PFSK-1 (cell line): ENCODE data around the gene PLEKHM3.

Experiments
- FOXP2 ChIP-seq: optimal IDR thresholded peaks from 2 replicates; pipeline ENCODE3; 2011; ENCODE audit warnings: borderline replicate concordance, control low read depth, inconsistent platforms; ENCODE audit not compliant: insufficient read depth; ENCODE audit errors: extremely low read length, extremely low read depth
- POLR2AphosphoS5 ChIP-seq: IDR thresholded peaks from 2 replicates; pipeline ENCODE4 v1.6.1; 2012; ENCODE audit warnings: low read depth, mild to moderate bottlenecking, control low read depth, low read length, moderate library complexity
- REST ChIP-seq, 2 experiments: IDR thresholded peaks; 2 replicates each; pipeline versions ENCODE4 v1.6.1 to v1.8.0; 2011 to 2012; ENCODE audit warnings: low read depth in 2 of 2, low read length in 2 of 2, control low read depth in 1 of 2, inconsistent platforms in 1 of 2, mild to moderate bottlenecking in 1 of 2, moderate library complexity in 1 of 2; ENCODE audit not compliant: insufficient read depth in 1 of 2
- SIN3A ChIP-seq: IDR thresholded peaks from 2 replicates; pipeline ENCODE4 v1.6.1; 2012; ENCODE audit warnings: mild to moderate bottlenecking, low read length, moderate library complexity, borderline replicate concordance; ENCODE audit not compliant: insufficient read depth
- TAF1 ChIP-seq: IDR thresholded peaks from 2 replicates; pipeline ENCODE4 v1.6.1; 2012; ENCODE audit warnings: low read length, control low read depth, borderline replicate concordance; ENCODE audit not compliant: insufficient read depth

PLEKHM3 gene

DNA sequence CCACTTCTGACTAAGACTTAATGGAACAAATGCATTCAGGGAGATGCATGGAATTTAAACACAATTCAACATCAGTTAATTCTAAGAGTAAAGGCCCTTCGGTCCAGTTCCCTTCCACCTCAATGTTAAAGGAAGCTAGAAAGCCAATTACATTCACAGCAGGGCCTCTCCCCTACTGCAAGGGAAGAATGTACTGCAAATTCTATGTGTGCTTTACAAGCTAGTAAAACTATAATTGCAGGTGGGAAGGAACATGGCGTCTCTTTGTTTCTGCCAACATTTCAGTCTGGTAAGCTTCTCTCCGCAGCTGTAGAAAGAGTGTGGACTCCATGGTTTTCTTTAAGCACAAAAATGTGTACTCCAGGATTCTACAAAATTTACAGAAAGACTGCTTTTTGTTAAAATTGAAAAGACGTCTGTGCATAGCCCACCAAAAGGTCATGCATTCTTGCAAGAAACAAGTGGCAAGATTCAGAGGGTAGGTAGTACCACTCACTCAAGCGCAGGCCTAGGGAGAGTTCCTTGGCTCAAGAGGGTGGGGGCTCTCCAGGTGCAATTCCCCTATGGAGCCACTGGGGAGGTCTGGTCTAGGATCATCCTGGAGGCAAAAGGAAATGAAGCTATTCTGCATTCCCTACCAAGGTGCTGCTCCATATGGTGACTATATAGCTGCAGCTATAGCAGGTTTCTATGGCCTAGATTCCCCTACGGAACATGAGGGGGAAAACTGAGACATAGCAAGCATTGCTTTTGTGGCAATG, 128.6 kb downstream of the PLEKHM3 start:
- TF ChIP-seq SIN3A: no peak
- no peak for TF ChIP-seq TAF1
- no peak for TF ChIP-seq FOXP2
- no peak for TF ChIP-seq REST (IDR thresholded peaks at IDR 0.05; ENCODE audit: insufficient read depth in 1 of 2, low read depth in 2 of 2, low read length in 2 of 2)
- TF ChIP-seq POLR2AphosphoS5: no peak

DNA sequence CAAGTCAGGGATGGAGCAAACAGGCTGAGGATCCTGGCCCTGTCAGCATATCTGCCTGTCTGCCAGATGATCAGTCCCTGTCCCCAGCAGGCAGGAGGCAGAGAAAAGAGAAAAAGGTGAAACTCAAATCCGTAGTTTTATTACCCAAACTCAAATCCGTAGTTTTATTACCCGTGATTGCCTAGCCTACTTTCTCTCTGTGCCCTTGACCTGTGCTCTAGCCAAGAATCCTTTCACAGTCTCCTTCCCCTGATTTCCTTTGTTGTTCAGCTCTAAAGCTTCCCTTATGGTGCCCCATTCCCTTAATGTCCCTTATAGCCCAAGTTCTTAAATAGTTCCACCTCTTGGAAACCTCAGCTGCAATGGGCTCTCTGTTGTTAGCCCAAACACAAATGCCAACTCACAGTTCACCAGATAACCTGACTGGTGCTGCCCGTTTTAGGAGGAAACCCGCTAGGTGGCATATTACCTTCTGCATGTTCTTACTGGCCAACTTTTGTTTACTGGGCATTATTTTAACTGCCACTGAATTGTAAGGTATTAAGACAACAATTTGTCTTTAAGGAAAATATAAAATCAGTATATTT, 130.0 kb downstream of the PLEKHM3 start:
- no peak for TF ChIP-seq TAF1
- no peak for TF ChIP-seq POLR2AphosphoS5
- TF ChIP-seq SIN3A: no peak
- TF ChIP-seq REST (IDR thresholded peaks at IDR 0.05; ENCODE audit: insufficient read depth in 1 of 2, low read depth in 2 of 2, low read length in 2 of 2): no peak
- TF ChIP-seq FOXP2: no peak

GRCh38 chr2:207892716-207893402, 132.5 kb downstream of the PLEKHM3 start:
- TF ChIP-seq SIN3A (no peak), REST (IDR thresholded peaks at IDR 0.05; ENCODE audit: insufficient read depth in 1 of 2, low read depth in 2 of 2, low read length in 2 of 2) (no peak), POLR2AphosphoS5 (no peak), TAF1 (no peak), FOXP2 (no peak)

- no peak for TF ChIP-seq FOXP2
- no peak for TF ChIP-seq SIN3A
- TF ChIP-seq REST (IDR thresholded peaks at IDR 0.05; ENCODE audit: insufficient read depth in 1 of 2, low read depth in 2 of 2, low read length in 2 of 2): no peak
- no peak for TF ChIP-seq TAF1
- no peak for TF ChIP-seq POLR2AphosphoS5
Measured at GRCh38 chr2:207891086-207891844, 134.1 kb downstream of the PLEKHM3 start.
